OCI-LY1 (cell line): ENCODE measurements around the gene ADAMTSL3.

Source experiments
- EZH2 ChIP-seq: fragments of 200-600 bp; sonication (generic), shearing (Covaris generic); IDR thresholded peaks from 2 replicates; pipeline ENCODE4 v1.8.0; 2017; ENCODE audit warnings: borderline replicate concordance, mixed run types, mild to moderate bottlenecking, antibody characterized with exemption, low read length, moderate library complexity, mixed read lengths
- TF ChIP-seq, protein P1 (sequence below): fragments of 200-600 bp; sonication (generic), shearing (Covaris generic); IDR thresholded peaks from 2 replicates; pipeline ENCODE4 v1.5.1; 2017; ENCODE audit warnings: mild to moderate bottlenecking, antibody characterized with exemption, low read length, moderate library complexity, mixed read lengths

- TF ChIP-seq, protein P1, sequence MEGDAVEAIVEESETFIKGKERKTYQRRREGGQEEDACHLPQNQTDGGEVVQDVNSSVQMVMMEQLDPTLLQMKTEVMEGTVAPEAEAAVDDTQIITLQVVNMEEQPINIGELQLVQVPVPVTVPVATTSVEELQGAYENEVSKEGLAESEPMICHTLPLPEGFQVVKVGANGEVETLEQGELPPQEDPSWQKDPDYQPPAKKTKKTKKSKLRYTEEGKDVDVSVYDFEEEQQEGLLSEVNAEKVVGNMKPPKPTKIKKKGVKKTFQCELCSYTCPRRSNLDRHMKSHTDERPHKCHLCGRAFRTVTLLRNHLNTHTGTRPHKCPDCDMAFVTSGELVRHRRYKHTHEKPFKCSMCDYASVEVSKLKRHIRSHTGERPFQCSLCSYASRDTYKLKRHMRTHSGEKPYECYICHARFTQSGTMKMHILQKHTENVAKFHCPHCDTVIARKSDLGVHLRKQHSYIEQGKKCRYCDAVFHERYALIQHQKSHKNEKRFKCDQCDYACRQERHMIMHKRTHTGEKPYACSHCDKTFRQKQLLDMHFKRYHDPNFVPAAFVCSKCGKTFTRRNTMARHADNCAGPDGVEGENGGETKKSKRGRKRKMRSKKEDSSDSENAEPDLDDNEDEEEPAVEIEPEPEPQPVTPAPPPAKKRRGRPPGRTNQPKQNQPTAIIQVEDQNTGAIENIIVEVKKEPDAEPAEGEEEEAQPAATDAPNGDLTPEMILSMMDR = no peak
- no peak for TF ChIP-seq EZH2
Observed at GRCh38 chr15:83928392-83928734, 274.4 kb downstream of the ADAMTSL3 start.
